Central memory CD8-positive, alpha-beta T cell (primary cell): ENCODE results near the gene OR51B2.
"Not testable (repeated sequence)": the region's sequence is repeated elsewhere in the genome, so short reads cannot be mapped to it uniquely, and the experiment has no call there.

Source experiments
- ATAC-seq: fragments of 150-1000 bp; cut with Tn5 transposase; replicated peaks from 2 replicates; pipeline ENCODE4 v1.10.0; 2022; ENCODE audit warnings: mild to moderate bottlenecking, moderate FRiP score, moderate number of reproducible peaks; ENCODE audit not compliant: poor library complexity, severe bottlenecking; ENCODE audit errors: extremely low read depth
- DNase-seq, 2 donors: peaks; one replicate each; pipeline ENCODE4 v3.0.0; 2021; ENCODE audit warnings: low spot score in 2 of 2
- H3K27ac Mint-ChIP-seq: one replicate; pipeline ENCODE4 v1.8.0; 2022; ENCODE audit warnings: low read depth, mild to moderate bottlenecking, moderate library complexity, mixed read lengths
- H3K27me3 Mint-ChIP-seq: one replicate; pipeline ENCODE4 v1.8.0; 2022; ENCODE audit warnings: mixed read lengths
- H3K36me3 Mint-ChIP-seq: one replicate; pipeline ENCODE4 v1.8.0; 2022; ENCODE audit warnings: mild to moderate bottlenecking, moderate library complexity, mixed read lengths; ENCODE audit not compliant: insufficient read depth
- H3K4me1 Mint-ChIP-seq: one replicate; pipeline ENCODE4 v1.8.0; 2022; ENCODE audit warnings: mixed read lengths
- H3K4me3 Mint-ChIP-seq: one replicate; pipeline ENCODE4 v1.8.0; 2022; ENCODE audit warnings: mild to moderate bottlenecking, moderate library complexity, mixed read lengths
- H3K9me3 Mint-ChIP-seq: one replicate; pipeline ENCODE4 v1.8.0; 2022; ENCODE audit warnings: mixed read lengths

The OR51B2 gene

DNA sequence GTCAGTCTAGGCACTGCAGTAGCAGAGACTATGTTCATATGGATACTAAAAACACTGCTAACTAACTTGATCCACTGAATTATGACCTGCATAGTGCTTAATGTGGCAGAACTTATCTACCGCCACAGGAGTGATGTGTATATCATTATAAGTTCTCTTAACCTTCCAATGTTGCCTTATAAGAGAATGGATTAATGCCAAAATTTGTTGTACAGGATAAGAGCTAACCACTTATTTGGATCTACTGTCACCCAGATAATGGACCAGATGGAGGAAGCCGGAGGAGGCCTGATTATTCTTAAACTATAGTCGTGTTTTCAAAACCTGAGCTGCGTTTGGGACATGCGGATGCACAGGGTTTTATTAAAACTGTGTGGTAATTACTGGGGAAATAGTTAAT, 20.5 kb downstream of the OR51B2 start:
- Mint-ChIP-seq H3K27ac (no peak overlapping the region), H3K9me3 (no peaks in the 10 kb centered on the region), H3K36me3 (no peaks in the 10 kb centered on the region), H3K27me3 (peaks cover 19% of the 10 kb centered on the region), H3K4me3 (no peak overlapping the region), H3K4me1 (no peaks in the 10 kb centered on the region)
- no peak for ATAC-seq
- DNase-seq: no peak

DNA sequence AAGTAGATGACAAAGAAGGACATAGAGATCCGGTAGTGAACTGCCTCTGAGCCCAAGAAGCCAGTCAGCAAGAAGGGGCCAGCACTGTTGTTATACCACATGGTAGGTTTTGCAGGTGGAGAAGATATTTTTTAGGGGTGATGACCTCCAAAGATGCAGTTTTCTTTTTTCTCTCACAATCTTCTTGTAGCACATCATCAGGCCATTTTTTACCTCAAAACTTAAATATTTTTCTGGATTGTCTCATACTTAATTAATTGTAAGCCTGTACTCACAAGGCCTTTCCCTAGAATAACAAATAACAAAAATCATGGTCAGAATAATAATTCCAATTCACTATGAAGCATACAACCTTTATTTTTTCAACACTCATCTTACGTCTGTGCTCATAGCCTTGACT, 22.3 kb downstream of the OR51B2 start, which contains the start of gene OR51B4:
Gene OR51B4 (minus strand): TSS at position 101 of the 400 bp plus-strand sequence. CDS start 0 bp downstream, at position 101.
- H3K27ac Mint-ChIP-seq: no peak within 1 kb of the TSS
- no peak within 1 kb of the TSS for H3K4me3 Mint-ChIP-seq
- peaks cover 20% of the 10 kb centered on the region for H3K27me3 Mint-ChIP-seq
- H3K36me3 Mint-ChIP-seq: no peaks in the 10 kb centered on the region
- DNase-seq (no peak), ATAC-seq (no peak)
- no peaks in the 10 kb centered on the region for H3K4me1 Mint-ChIP-seq
- no peaks in the 10 kb centered on the region for H3K9me3 Mint-ChIP-seq

DNA sequence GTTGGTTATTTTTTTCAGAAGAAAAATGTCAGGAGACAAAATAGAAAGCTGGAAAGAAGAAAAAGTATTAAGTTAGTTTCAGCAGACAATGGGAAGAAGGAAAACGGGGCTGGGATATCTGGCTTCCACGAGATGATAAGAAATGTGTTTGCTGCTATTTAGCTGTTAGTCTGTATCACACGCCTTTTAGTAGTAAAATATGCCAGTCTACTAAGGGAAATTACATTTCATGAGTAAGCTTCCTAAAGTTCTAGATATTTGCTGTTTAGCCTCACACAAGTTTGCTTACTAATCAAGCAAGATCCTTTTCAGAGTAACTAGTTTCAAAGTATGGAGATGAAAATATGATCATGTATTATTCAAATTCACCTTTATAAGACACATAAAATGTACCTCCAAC, 23.8 kb downstream of the OR51B2 start:
- Mint-ChIP-seq H3K27ac (no peak overlapping the region), H3K9me3 (no peaks in the 10 kb centered on the region), H3K36me3 (no peaks in the 10 kb centered on the region), H3K27me3 (peaks cover 20% of the 10 kb centered on the region), H3K4me3 (no peak overlapping the region), H3K4me1 (no peaks in the 10 kb centered on the region)
- DNase-seq (no peak), ATAC-seq (no peak)

DNA sequence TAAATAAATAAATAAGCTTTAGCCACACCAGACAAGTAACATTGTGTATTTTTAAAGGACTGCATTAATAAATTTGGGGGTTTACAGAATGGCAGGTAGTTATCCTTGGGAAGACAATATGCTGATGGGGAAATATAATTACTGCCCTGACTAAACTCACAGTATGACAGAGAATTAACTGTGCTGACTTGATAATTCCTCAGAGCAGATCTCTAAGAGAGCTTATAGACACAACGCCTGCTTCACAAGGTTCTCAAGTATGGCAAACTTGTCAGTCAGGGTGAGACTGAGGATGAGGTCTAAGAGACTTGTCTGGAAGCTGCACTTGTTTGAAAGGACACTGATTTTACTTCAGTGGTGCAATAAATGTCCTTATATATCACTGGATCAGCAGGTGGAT, 25.6 kb downstream of the OR51B2 start:
- no peak overlapping the region for H3K4me3 Mint-ChIP-seq
- DNase-seq: no peak

DNA sequence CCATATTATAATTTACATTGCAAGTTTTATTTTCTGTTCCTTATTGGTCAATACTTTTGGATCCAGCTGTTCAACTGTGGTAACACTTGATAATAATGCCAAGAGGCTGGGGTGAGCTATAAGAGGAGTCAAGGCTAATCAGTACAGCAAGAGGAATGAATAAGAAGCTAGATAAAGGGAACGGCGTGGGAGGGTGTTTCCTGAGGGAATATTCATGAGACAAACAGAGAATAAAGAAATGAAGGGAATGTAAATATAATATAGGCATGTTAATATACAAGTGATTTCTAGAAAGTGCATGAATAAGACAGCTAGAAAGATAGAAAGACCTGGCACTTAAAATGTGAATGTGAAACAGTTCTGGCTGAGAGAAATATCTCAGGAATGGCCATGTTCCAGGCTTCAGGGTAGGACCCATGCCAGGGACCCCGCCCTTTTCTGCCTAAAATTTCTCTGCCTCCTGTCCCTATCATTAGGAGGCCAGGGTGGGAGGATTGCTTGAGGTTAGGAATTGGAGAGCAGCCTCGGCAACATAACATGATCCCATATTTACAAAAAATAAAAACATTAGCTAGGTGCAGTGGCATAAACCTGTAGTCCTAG, 26.3 kb downstream of the OR51B2 start:
- Mint-ChIP-seq H3K4me3 (no peak overlapping the region), H3K4me1 (no peaks in the 10 kb centered on the region), H3K9me3 (no peaks in the 10 kb centered on the region), H3K36me3 (no peaks in the 10 kb centered on the region), H3K27ac (no peak overlapping the region), H3K27me3 (peaks cover 20% of the 10 kb centered on the region)
- DNase-seq (no peak), ATAC-seq (no peak)

More for the DNA sequence above, 25.6 kb downstream of the OR51B2 start:
- Mint-ChIP-seq H3K36me3 (no peaks in the 10 kb centered on the region), H3K9me3 (no peaks in the 10 kb centered on the region), H3K4me1 (no peaks in the 10 kb centered on the region), H3K27ac (no peak overlapping the region), H3K27me3 (peaks cover 20% of the 10 kb centered on the region)
- no peak for ATAC-seq

DNA sequence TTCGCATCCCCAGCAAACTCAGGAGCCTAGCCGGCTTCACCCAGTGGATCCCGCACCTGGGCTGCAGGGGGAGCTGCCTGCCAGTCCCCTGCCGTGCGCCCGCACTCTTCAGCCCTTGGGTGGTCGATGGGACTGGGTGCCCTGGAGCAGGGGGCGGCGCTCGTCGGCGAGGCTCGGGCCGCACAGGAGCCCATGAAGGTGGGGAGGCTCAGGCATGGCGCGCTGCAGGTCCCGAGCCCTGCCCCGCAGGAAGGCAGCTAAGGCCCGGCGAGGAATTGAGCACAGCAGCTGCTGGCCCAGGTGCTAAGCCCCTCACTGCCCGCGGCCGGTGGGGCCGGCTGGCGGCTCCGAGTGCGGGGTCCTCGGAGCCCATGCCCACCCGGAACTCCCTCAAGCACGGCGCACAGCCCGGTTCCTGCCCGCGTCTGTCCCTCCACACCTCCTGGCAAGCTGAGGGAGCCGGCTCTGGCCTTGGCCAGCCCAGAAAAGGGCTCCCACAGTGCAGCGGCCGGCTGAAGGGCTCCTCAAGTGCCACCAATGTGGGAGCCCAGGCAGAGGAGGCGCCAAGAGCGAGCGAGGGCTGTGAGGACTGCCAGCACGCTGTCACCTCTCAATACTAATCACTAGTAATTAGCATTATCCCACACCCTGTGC, 29.6 kb downstream of the OR51B2 start:
- not testable (repeated sequence) for H3K36me3 Mint-ChIP-seq, ATAC-seq, H3K4me1 Mint-ChIP-seq, H3K27ac Mint-ChIP-seq, DNase-seq, H3K9me3 Mint-ChIP-seq, H3K4me3 Mint-ChIP-seq
- H3K27me3 Mint-ChIP-seq: peaks cover 13% of the 10 kb centered on the region

DNA sequence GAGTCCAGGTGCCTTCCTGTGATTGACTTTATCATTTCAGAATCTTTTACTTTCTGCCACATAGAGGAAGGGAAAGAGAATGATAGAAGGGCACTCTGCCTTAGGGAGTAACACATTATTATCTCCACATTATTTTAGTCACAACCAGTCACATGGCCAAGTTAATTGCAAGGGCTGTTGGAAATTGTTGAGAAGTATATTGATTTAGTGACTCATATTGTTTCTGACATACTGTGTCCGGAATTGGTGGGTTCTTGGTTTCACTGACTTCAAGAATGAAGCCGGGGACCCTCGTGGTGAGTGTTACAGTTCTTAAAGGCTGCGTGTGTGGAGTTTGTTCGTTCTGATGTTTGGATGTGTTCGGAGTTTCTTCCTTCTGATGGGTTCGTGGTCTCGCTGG, 31.1 kb downstream of the OR51B2 start:
- DNase-seq (no peak), ATAC-seq (no peak)
- H3K4me3 Mint-ChIP-seq: no peak overlapping the region
- no peaks in the 10 kb centered on the region for H3K36me3 Mint-ChIP-seq
- H3K27ac Mint-ChIP-seq: no peak overlapping the region
- peaks cover 9% of the 10 kb centered on the region for H3K27me3 Mint-ChIP-seq
- no peaks in the 10 kb centered on the region for H3K9me3 Mint-ChIP-seq
- no peaks in the 10 kb centered on the region for H3K4me1 Mint-ChIP-seq

DNA sequence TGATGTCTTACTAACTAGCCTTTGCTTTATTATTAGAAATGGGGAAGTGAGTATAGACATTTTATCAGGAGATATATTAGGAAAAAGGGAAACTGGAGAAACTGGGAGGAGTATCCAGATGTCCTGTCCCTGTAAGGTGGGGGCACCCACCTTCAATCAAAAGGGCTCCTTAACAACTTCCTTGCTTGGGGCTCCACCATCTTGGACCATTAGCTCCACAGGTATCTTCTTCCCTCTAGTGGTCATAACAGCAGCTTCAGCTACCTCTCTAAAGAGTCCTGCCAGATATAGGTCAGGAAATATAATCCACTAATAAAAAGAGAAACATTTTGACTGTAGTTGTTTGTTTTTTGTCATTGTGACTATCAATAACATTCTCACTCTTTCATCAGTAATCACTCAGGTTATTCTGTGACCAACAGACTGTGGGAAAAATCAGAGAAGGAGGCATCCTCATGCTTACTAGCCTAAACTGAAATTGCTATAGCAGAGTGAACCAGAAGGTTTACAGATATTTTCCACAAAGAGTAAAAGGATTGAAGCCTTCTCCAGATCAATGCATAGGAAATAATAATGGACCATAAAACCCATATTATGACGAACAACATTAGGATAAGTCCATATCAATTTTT, 32.8 kb downstream of the OR51B2 start:
- DNase-seq: no peak
- ATAC-seq: no peak
- Mint-ChIP-seq H3K9me3 (no peaks in the 10 kb centered on the region), H3K4me3 (no peak overlapping the region), H3K27me3 (no peaks in the 10 kb centered on the region), H3K27ac (no peak overlapping the region), H3K4me1 (no peaks in the 10 kb centered on the region), H3K36me3 (no peaks in the 10 kb centered on the region)

DNA sequence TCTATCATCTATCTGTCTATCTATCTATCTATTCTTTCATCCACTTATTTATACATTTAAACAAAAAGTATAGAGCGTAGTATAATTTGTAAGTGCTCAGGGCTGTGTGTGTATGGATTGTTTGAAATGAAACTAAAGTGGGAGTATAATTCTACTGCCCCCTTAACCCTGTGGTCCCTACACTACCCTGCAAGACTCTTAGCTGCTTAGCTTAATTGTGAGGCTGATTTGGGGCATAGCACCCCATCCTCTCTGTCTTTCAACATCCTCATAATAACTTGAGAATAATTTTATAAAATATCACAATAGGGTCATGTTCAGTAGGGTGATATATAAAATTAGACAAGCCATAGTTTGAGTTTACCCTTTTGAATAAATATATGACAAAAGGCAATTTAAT, 34.0 kb downstream of the OR51B2 start:
- H3K9me3 Mint-ChIP-seq: no peaks in the 10 kb centered on the region
- no peak overlapping the region for H3K27ac Mint-ChIP-seq
- DNase-seq: no peak
- no peaks in the 10 kb centered on the region for H3K27me3 Mint-ChIP-seq
- no peak overlapping the region for H3K4me3 Mint-ChIP-seq
- no peak for ATAC-seq
- no peaks in the 10 kb centered on the region for H3K36me3 Mint-ChIP-seq
- H3K4me1 Mint-ChIP-seq: no peaks in the 10 kb centered on the region

DNA sequence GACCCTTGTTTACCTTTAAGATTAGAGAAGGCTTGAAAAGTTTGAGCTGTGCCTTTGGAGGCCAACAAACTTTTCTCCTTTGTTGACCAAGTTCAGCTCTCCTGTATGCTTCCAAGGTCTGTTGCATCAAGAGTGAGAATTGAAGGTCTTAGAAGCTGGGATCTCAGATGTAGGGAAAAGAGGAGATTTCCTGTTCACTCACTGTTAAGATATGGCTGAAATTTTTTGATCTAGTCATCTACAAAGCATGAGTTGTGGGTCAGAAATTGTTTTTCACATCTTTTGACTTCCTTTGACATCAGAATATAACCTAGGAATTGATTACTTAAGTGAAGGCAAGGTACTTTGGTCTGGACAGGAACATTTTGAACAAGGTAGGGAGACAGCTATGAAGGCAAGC, 34.4 kb downstream of the OR51B2 start:
- H3K4me3 Mint-ChIP-seq: no peak overlapping the region
- H3K4me1 Mint-ChIP-seq: no peaks in the 10 kb centered on the region
- ATAC-seq (no peak), DNase-seq (no peak)
- no peak overlapping the region for H3K27ac Mint-ChIP-seq
- H3K36me3 Mint-ChIP-seq: no peaks in the 10 kb centered on the region
- no peaks in the 10 kb centered on the region for H3K9me3 Mint-ChIP-seq
- H3K27me3 Mint-ChIP-seq: no peaks in the 10 kb centered on the region

DNA sequence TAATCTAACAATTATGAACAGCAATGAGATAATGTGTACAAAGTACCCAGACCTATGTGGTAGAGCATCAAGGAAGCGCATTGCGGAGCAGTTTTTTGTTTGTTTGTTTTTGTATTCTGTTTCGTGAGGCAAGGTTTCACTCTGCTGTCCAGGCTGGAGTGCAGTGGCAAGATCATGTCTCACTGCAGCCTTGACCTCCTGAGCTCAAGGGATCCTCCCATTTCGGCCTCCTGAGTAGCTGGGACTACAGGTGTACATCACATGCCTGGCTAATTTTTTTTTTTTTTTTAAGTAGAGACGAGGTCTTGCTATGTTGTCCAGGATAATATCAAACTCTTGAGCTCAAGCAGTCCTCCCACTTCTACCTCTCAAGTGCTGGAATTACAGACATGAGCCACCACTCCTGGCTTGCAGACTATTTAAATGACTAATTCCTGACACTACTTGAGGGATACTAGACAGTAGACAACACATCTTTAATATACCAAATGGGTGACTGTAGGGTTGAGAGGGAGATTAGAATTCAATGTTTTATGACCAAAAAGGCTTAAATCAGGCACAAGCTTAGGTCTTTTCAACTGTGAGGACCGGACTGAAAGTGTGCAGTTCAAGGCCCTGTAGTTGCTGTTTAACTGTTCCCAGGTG, 35.1 kb downstream of the OR51B2 start:
- H3K36me3 Mint-ChIP-seq: no peaks in the 10 kb centered on the region
- H3K4me3 Mint-ChIP-seq: no peak overlapping the region
- H3K4me1 Mint-ChIP-seq: no peaks in the 10 kb centered on the region
- H3K27me3 Mint-ChIP-seq: no peaks in the 10 kb centered on the region
- DNase-seq (no peak), ATAC-seq (no peak)
- no peak overlapping the region for H3K27ac Mint-ChIP-seq
- H3K9me3 Mint-ChIP-seq: no peaks in the 10 kb centered on the region

DNA sequence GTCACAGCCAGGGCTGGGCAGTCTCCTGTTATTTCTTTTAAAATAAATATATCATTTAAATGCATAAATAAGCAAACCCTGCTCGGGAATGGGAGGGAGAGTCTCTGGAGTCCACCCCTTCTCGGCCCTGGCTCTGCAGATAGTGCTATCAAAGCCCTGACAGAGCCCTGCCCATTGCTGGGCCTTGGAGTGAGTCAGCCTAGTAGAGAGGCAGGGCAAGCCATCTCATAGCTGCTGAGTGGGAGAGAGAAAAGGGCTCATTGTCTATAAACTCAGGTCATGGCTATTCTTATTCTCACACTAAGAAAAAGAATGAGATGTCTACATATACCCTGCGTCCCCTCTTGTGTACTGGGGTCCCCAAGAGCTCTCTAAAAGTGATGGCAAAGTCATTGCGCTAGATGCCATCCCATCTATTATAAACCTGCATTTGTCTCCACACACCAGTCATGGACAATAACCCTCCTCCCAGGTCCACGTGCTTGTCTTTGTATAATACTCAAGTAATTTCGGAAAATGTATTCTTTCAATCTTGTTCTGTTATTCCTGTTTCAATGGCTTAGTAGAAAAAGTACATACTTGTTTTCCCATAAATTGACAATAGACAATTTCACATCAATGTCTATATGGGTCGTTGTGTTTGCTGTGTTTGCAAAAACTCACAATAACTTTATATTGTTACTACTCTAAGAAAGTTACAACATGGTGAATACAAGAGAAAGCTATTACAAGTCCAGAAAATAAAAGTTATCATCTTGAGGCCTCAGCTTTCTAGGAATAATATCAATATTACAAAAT, 35.8 kb downstream of the OR51B2 start:
- H3K4me3 Mint-ChIP-seq: no peak overlapping the region
- ATAC-seq (no peak), DNase-seq (no peak)
- no peaks in the 10 kb centered on the region for H3K4me1 Mint-ChIP-seq
- H3K9me3 Mint-ChIP-seq: no peaks in the 10 kb centered on the region
- no peaks in the 10 kb centered on the region for H3K27me3 Mint-ChIP-seq
- no peak overlapping the region for H3K27ac Mint-ChIP-seq
- H3K36me3 Mint-ChIP-seq: no peaks in the 10 kb centered on the region
